ENCODE results near the gene TIMELESS. TPM values are rescaled to one million over a fixed set of nuclear protein-coding genes. Genes with fewer than 3 reads are reported as not detected.
"Not testable (repeated sequence)": the region's sequence is repeated elsewhere in the genome, so short reads cannot be mapped to it uniquely, and the experiment has no call there.

The TIMELESS gene
- total RNA-seq, 4 donors from 2014 or later = 2.3 to 4.1 (median 2.4) TPM

DNA sequence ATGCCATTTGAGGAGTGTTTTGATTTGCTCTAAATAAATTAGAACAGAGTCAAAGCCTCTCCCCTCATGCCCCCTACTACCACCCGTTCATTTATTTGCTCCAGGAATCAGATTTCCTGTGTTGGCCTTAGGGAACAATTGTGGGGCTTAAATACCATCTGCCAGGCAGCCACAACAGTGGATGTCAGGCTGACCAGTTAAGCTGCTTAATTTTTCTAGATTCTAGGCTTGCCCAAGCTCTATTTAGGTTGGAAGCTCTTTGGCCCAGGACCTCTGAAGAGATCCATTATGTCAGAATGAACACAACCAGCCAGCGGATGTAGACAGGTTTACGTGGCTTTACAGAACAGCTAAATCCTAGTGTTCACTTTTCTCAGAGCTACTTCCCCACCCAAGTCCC is 1.0 kb upstream of the TIMELESS start:
- intact Hi-C loops (cut with DNase I) = no loop called here
- TF ChIP-seq POLR2A (IDR thresholded peaks at IDR 0.05; ENCODE audit: low read depth) = no peak
- TF ChIP-seq POLR2AphosphoS5 (IDR thresholded peaks at IDR 0.05) = no peak
- TF ChIP-seq, protein P1, sequence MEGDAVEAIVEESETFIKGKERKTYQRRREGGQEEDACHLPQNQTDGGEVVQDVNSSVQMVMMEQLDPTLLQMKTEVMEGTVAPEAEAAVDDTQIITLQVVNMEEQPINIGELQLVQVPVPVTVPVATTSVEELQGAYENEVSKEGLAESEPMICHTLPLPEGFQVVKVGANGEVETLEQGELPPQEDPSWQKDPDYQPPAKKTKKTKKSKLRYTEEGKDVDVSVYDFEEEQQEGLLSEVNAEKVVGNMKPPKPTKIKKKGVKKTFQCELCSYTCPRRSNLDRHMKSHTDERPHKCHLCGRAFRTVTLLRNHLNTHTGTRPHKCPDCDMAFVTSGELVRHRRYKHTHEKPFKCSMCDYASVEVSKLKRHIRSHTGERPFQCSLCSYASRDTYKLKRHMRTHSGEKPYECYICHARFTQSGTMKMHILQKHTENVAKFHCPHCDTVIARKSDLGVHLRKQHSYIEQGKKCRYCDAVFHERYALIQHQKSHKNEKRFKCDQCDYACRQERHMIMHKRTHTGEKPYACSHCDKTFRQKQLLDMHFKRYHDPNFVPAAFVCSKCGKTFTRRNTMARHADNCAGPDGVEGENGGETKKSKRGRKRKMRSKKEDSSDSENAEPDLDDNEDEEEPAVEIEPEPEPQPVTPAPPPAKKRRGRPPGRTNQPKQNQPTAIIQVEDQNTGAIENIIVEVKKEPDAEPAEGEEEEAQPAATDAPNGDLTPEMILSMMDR (IDR thresholded peaks at IDR 0.05) = no peak
- TF ChIP-seq EP300 (IDR thresholded peaks at IDR 0.05) = no peak
- WGBS = 87% methylated on average over 3 of the region's 3 CpGs
- H3K9me3 ChIP-seq = no peaks in the 10 kb centered on the region
- no peaks in the 10 kb centered on the region for H3K36me3 ChIP-seq
- H3K4me1 ChIP-seq = peaks cover 10 to 15% (median 13%) of the 10 kb centered on the region in 4 donors
- H3K27ac ChIP-seq (replicated peaks in 1 of 4) = peak overlapping the region in 1 of 4 donors; percentile 94
- no peaks in the 10 kb centered on the region for H3K27me3 ChIP-seq
- DNase-seq (ENCODE audit: extremely low spot score) = no peak
- no peak overlapping the region for H3K4me3 ChIP-seq

DNA sequence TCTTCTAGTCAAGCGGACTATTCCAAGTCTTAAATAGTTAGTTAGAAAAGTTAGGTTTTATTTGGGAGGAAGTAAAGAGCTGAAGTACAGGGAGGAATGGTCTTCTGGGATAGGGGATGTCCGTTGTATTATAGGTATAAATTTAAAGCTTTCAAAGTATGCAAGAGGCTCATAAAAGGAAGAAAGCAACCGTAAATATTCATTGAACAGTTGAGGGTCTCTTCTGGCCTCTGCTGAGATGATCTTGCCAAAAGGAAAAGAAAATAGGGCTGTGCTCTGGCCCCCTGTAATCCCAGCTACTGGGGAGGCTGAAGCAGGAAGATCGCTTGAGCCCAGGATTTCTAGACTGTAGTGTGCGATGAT is 377 bp upstream of the TIMELESS start:
- H3K9me3 ChIP-seq = no peaks in the 10 kb centered on the region
- no peak for DNase-seq (ENCODE audit: extremely low spot score)
- H3K4me1 ChIP-seq = peaks cover 10 to 15% (median 13%) of the 10 kb centered on the region in 4 donors
- H3K27ac ChIP-seq (replicated peaks in 1 of 4) = peak overlapping the region; percentile 86 to 94 (median 91)
- H3K4me3 ChIP-seq = peak overlapping the region; percentile 71 to 80 (median 77)
- no peaks in the 10 kb centered on the region for H3K27me3 ChIP-seq
- H3K36me3 ChIP-seq = no peaks in the 10 kb centered on the region
- TF ChIP-seq POLR2AphosphoS5 (IDR thresholded peaks at IDR 0.05) = no peak
- 36% methylated on average over 5 of the region's 5 CpGs for WGBS
- intact Hi-C loops (cut with DNase I) = no loop called here

DNA sequence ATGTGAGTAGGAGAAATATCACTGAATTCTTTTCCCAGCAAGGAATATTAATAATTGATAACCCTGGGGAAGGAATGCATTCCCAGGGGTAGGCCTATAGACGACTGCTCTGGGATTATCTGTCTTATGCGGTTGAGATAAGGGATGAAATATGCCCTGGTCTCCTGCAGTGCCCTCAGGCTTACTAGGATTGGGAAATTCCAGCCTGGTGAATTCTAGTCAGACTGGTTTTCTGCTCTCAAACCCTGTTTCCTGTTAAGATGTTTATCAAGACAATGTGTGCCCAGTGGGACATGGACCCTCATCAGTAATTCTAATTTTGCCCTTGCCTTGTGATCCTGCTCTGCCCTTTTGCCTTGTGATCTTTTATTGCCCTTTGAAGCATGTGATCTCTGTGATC is 6.0 kb downstream of the TIMELESS start:
- intact Hi-C loops (cut with DNase I); H3K36me3 ChIP-seq; DNase-seq (ENCODE audit: extremely low spot score); H3K4me1 ChIP-seq; H3K27ac ChIP-seq (replicated peaks in 1 of 4); H3K4me3 ChIP-seq; H3K9me3 ChIP-seq; H3K27me3 ChIP-seq: not testable (repeated sequence)
- WGBS = 95% methylated on average over 2 of the region's 2 CpGs

DNA sequence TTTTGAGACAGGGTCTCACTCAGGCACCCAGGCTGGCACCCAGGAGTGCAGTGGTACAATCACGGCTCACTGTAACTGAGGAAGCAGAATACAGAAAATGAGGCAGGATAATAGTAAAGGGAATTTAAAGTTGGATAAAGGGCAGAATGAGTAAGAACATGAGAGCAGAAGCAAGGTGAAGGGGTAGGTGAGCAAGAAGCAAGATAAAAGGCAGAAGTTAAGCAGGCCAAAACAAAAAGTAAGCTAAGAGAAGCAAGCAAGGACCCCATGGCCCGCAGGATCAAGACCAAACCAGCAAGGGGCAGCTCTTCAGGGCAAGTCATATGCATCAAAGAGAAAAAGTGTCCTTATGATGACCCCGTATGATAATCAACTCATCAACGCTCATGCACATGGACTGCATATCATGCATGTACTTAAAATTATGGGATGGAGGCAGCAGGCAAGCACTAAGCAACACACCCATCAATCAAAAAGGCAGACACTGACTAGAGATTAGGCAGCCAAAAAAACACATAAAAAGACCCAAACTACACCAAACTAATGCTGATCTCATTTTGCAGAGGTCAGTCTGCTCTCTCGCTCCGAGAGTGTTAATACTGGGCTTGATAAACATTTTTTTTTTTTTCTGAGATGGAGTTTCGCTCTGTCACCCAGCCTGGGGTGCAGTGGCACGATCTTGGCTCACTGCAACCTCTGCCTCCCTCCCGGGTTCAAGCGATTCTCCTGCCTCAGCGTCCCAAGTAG is 11.6 kb downstream of the TIMELESS start:
- no peaks in the 10 kb centered on the region for H3K27me3 ChIP-seq
- no peak overlapping the region for H3K4me3 ChIP-seq
- intact Hi-C loops (cut with DNase I) = no loop called here
- peaks cover 0 to 3% (median 0%) of the 10 kb centered on the region in 4 donors for H3K36me3 ChIP-seq
- 87% methylated on average over 11 of the region's 11 CpGs for WGBS
- TF ChIP-seq, protein P1 (IDR thresholded peaks at IDR 0.05) = no peak
- TF ChIP-seq POLR2A (IDR thresholded peaks at IDR 0.05; ENCODE audit: low read depth) (no peak), POLR2AphosphoS5 (IDR thresholded peaks at IDR 0.05) (no peak), EP300 (IDR thresholded peaks at IDR 0.05) (no peak)
- H3K27ac ChIP-seq (replicated peaks in 1 of 4) = no peak overlapping the region
- no peak for DNase-seq (ENCODE audit: extremely low spot score)
- no peaks in the 10 kb centered on the region for H3K9me3 ChIP-seq
- no peaks in the 10 kb centered on the region for H3K4me1 ChIP-seq

DNA sequence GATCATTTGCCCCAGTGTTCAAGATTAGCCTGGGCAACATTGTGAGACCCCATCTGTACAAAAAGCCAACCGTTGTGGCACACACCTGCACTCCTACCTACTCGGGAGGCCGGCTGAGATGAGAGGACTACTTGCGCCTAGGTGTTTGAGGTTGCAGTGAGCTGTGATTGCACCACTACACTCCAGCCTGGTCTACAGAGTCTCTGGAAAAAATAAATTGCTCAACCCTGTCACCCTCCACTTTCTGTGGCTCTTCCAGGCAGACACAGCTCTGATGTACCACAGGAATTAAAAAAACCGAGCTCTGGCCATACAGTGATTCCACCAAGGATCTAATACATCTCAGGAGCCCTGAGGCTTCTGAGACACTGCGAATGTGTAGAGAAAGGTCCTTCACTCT is 14.4 kb downstream of the TIMELESS start:
- Histone ChIP-seq H3K9me3 (no peaks in the 10 kb centered on the region), H3K27me3 (no peaks in the 10 kb centered on the region), H3K36me3 (peaks cover 0 to 8% (median 4%) of the 10 kb centered on the region in 4 donors), H3K4me3 (no peak overlapping the region), H3K4me1 (no peaks in the 10 kb centered on the region), H3K27ac (replicated peaks in 1 of 4) (no peak overlapping the region)
- DNase-seq (ENCODE audit: extremely low spot score) = no peak
- WGBS = 98% methylated on average over 3 of the region's 6 CpGs
- intact Hi-C loops (cut with DNase I) = no loop called here
- TF ChIP-seq POLR2AphosphoS5 (IDR thresholded peaks at IDR 0.05) = no peak
- TF ChIP-seq EP300 (IDR thresholded peaks at IDR 0.05) = no peak
- TF ChIP-seq, protein P1 (IDR thresholded peaks at IDR 0.05) = no peak
- no peak for TF ChIP-seq POLR2A (IDR thresholded peaks at IDR 0.05; ENCODE audit: low read depth)

DNA sequence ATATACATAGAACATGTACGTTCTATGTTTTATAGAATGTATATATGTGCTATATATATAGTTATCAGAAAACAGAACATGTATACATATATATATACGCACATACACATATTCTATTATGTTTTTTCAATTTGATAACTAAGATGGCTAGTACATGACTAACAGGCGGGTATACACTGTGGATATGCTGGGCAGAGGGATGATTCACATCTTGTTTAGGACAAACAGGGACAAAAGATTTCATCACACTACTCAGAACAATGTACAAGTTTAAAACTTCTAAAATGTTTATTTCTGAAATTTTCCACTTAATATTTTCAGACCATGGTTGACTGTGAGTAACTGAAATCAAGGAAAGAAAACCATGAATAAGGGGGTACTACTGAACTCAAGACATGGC is 17.4 kb downstream of the TIMELESS start:
- H3K4me1 ChIP-seq = no peaks in the 10 kb centered on the region
- no peak overlapping the region for H3K4me3 ChIP-seq
- no peaks in the 10 kb centered on the region for H3K9me3 ChIP-seq
- H3K27me3 ChIP-seq = no peaks in the 10 kb centered on the region
- 95% methylated on average over 3 of the region's 3 CpGs for WGBS
- TF ChIP-seq EP300 (IDR thresholded peaks at IDR 0.05) = no peak
- TF ChIP-seq, protein P1 (IDR thresholded peaks at IDR 0.05) = no peak
- TF ChIP-seq POLR2A (IDR thresholded peaks at IDR 0.05; ENCODE audit: low read depth) = no peak
- TF ChIP-seq POLR2AphosphoS5 (IDR thresholded peaks at IDR 0.05) = no peak
- H3K27ac ChIP-seq (replicated peaks in 1 of 4) = no peak overlapping the region
- intact Hi-C loops (cut with DNase I) = no loop called here
- H3K36me3 ChIP-seq = peaks cover 0 to 24% (median 10%) of the 10 kb centered on the region in 4 donors
- no peak for DNase-seq (ENCODE audit: extremely low spot score)
